22Rv1 (cell line): Measurements from ENCODE around the gene RBM4B.

ENCODE experiments used
- CTCF ChIP-seq: fragments of 450-650 bp; IDR thresholded peaks from 2 replicates; pipeline ENCODE4 v1.5.1; 2017; ENCODE audit warnings: mild to moderate bottlenecking
- ZFX ChIP-seq: fragments of 450-650 bp; IDR thresholded peaks from 2 replicates; pipeline ENCODE4 v1.6.1; 2017; ENCODE audit warnings: antibody characterized with exemption, borderline replicate concordance

- TF ChIP-seq ZFX (no peak), CTCF (no peak)
Observed at GRCh38 chr11:66718320-66718971, 40.8 kb upstream of the RBM4B start.
